ENCODE measurements around the gene CILP.
A peak's percentile ranks its signal among the peaks of the same experiment; 100 is the strongest.
"Not testable (repeated sequence)": the region's sequence is repeated elsewhere in the genome, so short reads cannot be mapped to it uniquely, and the experiment has no call there.

The CILP gene

GRCh38 chr15:65184868-65185717 is 26.2 kb downstream of the CILP start, which contains the start of gene CLPX:
Gene CLPX, minus strand, starts transcription at chr15:65185342. Its CDS starts 189 bp downstream, at chr15:65185153.
- POLR2A ChIA-PET (ENCODE audit: low non-redundant PET), result interaction anchor here (0.6 to 0.7 kb wide), 4 partner anchors 14 to 387 kb away, joined by 3 to 5 read pairs (median 4); no protein-coding TSS in a partner anchor
- CTCF ChIA-PET, result interaction anchor here (0.6 to 1.3 kb wide), 4 partner anchors 25 to 1030 kb away, joined by 3 to 7 read pairs (median 3); no protein-coding TSS in a partner anchor
- DNase-seq (ENCODE audit: low spot score), result peak; percentile 97
- H3K27ac ChIP-seq, result peak within 1 kb of the TSS; percentile 90
- no peak for TF ChIP-seq CTCF (conservative IDR thresholded peaks at IDR 0.05; ENCODE audit: low read depth)

- TF ChIP-seq CTCF (conservative IDR thresholded peaks at IDR 0.05; ENCODE audit: low read depth), result no peak
- ChIA-PET CTCF (interaction anchor here (0.6 to 1.3 kb wide), 4 partner anchors 27 to 1029 kb away, joined by 3 to 7 read pairs (median 3); no protein-coding TSS in a partner anchor), POLR2A (ENCODE audit: low non-redundant PET) (no interaction called here)
- peak; percentile 60 for DNase-seq (ENCODE audit: low spot score)
- peak overlapping the region; percentile 90 for H3K27ac ChIP-seq
Measured at GRCh38 chr15:65184305-65184867, 26.9 kb downstream of the CILP start.

DNA sequence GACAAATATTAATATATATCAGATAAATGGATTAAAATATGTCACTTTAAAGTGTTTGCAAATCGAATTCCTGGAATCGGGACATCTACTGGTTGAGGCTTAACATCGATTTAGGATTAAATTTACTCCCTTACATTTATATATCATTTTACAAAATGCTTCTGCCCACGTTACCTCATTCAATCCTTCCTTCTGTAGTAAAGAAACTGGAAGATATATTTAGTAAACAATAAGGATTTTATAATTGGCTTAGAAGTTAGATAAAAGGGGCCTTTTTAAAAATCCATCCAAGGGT is 27.5 kb downstream of the CILP start:
- H3K27ac ChIP-seq, result no peak overlapping the region; the same call in 1 of the 2 replicates
- DNase-seq (ENCODE audit: low spot score), result no peak
- ChIA-PET POLR2A (ENCODE audit: low non-redundant PET) (no interaction called here), CTCF (interaction anchor here (0.7 kb wide), 1 partner anchor 87 kb away, joined by 3 read pairs; no protein-coding TSS in a partner anchor)
- peak; percentile 24; the same call in 1 of the 2 replicates for TF ChIP-seq CTCF (conservative IDR thresholded peaks at IDR 0.05; ENCODE audit: low read depth)

- no peak for TF ChIP-seq CTCF (conservative IDR thresholded peaks at IDR 0.05; ENCODE audit: low read depth)
- ChIA-PET CTCF (interaction anchor here (0.6 kb wide), 2 partner anchors 88 to 149 kb away, joined by 3 to 10 read pairs; no protein-coding TSS in a partner anchor), POLR2A (ENCODE audit: low non-redundant PET) (no interaction called here)
- H3K27ac ChIP-seq, result peak overlapping the region; percentile 24; the same call in 1 of the 2 replicates
- DNase-seq (ENCODE audit: low spot score), result no peak
Measured at GRCh38 chr15:65182538-65182937, 28.7 kb downstream of the CILP start.

DNA sequence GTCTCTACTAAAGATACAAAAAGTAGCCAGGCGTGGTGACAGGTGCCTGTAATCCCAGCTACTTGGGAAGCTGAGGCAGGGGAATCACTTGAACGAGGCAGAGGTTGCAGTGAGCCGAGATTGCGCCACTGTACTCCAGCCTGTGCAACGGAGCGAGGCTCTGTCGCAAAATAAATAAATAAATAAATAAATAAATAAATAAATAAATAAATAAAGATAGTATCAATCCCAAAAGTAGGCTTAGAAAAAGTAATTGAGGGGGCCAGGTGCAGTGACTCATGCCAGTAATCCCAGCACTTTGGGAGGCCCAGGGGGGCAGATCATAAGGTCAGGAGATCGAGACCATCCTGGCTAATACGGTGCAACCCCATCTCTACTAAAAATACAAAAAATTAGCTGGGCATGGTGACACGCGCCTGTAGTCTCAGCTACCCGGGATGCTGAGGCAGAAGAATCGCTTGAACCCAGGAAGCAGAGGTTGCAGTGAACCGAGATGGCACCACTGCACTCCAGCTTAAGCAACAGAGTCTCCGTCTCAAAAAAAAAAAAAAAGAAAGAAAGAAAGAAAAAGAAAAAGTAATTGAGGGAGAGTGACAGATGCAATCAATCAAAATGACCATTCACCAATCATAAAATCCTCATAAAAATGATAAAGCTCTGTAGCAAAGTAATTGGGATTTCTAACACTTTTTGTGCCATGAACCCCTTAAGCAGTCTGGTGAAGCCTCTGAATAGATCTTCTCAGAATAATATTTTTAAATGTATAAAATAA is 29.5 kb downstream of the CILP start:
- H3K27ac ChIP-seq; POLR2A ChIA-PET (ENCODE audit: low non-redundant PET): not testable (repeated sequence)
- CTCF ChIA-PET, result interaction anchor here (0.6 kb wide), 2 partner anchors 89 to 148 kb away, joined by 3 to 10 read pairs; no protein-coding TSS in a partner anchor

GRCh38 chr15:65180167-65180566 is 31.1 kb downstream of the CILP start:
- DNase-seq (ENCODE audit: low spot score), result no peak
- no peak for TF ChIP-seq CTCF (conservative IDR thresholded peaks at IDR 0.05; ENCODE audit: low read depth)
- ChIA-PET CTCF (interaction anchor here (0.6 kb wide), 1 partner anchor 63 kb away, joined by 6 read pairs; no protein-coding TSS in a partner anchor), POLR2A (ENCODE audit: low non-redundant PET) (no interaction called here)
- no peak overlapping the region for H3K27ac ChIP-seq

More for the DNA sequence above, 29.5 kb downstream of the CILP start:
- not testable (repeated sequence) for DNase-seq (ENCODE audit: low spot score)

Data from RWPE1 (cell line).